GM12874 (cell line): ENCODE data around the gene B3GNT8.

Experiments
- CTCF ChIP-seq: IDR thresholded peaks from 2 replicates; pipeline ENCODE4 v1.5.1; 2011; ENCODE audit warnings: low read depth, mild to moderate bottlenecking, control low read depth, low read length, moderate library complexity; ENCODE audit not compliant: insufficient read depth

Gene B3GNT8

GRCh38 chr19:41449865-41450178, 22.6 kb upstream of the B3GNT8 start:
- no peak for TF ChIP-seq CTCF

GRCh38 chr19:41449079-41449864, 22.1 kb upstream of the B3GNT8 start:
- peak; percentile 91 for TF ChIP-seq CTCF

- TF ChIP-seq CTCF = no peak
Measured at GRCh38 chr19:41447732-41448332, 20.7 kb upstream of the B3GNT8 start.

- no peak for TF ChIP-seq CTCF
Measured at GRCh38 chr19:41445575-41445974, 18.4 kb upstream of the B3GNT8 start.

- no peak for TF ChIP-seq CTCF
Measured at GRCh38 chr19:41443813-41444455, 16.8 kb upstream of the B3GNT8 start.

GRCh38 chr19:41442473-41443355, 15.5 kb upstream of the B3GNT8 start, which contains the start of gene ERICH4:
Gene ERICH4 (plus strand): TSS chr19:41443156. CDS start chr19:41443170, 14 bp downstream.
- no peak for TF ChIP-seq CTCF

- TF ChIP-seq CTCF = no peak
Measured at GRCh38 chr19:41441321-41441945, 14.3 kb upstream of the B3GNT8 start.
